ENCODE data around the gene GRID2.
"Not testable (repeated sequence)": the region's sequence is repeated elsewhere in the genome, so short reads cannot be mapped to it uniquely, and the experiment has no call there.

Gene GRID2

DNA sequence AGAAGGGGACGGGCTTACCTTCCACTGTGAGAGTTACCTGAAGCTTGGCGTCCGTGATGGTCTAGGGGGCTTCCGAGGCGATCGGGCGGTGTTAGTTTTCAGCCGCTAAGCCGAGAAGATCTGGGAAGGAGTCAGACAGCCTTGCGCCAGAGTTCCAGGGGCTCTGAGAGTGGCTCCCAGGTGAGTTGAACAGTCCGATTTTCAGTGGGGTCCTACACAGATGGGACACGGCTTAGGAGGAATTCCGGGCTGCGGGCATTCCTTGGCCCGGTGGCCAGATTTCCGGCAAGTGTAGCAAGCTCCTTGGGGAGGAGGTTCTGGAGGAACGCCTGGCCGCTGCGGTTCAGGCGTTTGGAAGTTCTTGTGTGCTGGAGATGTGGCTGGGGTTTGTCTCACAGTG lies 138.4 kb downstream of the GRID2 start:
- DNase-seq (ENCODE audit: low spot score), result not testable (repeated sequence)

DNA sequence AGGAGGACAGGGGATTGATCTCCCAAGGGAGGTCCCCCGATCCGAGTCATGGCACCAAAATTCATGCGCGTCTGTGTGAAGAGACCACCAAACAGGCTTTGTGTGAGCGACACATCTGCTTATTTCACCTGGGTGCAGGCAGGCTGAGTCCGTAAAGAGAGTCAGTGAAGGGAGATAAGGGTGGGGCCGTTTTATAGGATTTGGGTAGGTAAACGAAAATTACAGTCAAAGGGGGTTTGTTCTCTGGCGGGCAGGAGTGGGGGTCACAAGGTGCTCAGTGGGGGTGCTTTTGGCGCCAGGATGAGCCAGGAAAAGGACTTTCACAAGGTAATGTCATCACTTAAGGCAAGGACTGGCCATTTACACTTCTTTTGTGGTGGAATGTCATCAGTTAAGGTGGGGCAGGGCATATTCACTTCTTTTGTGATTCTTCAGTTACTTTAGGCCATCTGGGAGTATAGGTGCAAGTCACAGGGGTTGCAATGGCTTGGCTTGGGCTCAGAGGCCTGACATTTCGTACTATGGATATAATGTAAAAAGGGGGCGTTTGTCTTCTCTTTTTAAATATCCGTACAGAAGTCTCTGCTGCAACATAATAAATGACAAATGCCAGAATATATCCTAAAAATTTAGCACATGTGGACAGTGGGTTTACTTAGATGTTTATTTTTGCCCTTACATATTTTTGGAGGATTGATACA lies 140.5 kb downstream of the GRID2 start:
- DNase-seq (ENCODE audit: low spot score), result not testable (repeated sequence)

DNA sequence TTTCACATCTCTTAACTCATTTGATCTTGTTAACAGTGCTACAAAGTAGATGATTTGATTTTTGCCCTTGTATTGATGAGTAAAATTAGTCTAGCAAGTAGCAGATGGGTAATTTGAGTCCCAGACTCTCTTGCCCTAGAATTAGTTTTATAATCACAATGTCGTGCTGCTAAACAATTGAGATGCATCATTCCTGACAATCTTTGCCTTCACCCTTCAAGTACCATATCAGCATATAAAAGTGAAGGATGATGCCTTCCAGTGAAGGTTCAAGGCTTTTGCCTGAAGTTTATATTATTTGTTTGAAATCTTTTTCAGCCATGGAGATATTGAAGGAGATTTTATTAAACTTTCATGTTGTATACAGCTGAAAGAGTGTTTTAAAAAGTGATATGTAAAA lies 141.4 kb downstream of the GRID2 start:
- no peak for DNase-seq (ENCODE audit: low spot score)

DNA sequence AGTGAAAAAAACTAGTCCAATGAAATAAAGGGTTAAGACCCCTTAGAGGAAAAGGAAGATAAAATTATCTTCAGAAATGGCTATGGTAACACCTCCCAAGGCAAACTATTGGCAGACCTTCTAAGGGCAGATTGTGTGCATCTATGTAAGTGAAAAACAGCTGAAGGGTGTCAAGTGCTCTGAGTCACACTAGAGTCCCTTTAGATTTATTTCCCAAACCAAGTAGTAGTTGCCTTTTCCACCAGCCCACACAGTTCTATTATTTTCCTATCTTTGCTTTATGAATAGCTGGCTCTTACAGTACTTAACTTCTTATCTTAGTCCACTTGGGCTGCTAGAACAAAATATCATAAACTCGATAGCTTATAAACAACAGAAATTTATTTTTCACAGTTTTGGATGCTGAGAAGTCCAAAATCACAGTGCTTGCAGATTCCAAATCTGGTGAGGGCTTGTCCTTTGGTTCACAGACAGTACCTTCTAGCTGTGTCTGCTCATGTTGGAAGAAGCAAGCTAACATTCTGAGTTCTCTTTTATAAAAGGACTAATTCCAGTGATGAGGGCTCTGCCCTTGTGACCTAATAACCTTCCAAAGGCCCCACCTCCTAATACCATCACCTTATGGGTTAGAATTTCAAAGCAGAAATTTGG lies 143.6 kb downstream of the GRID2 start:
- no peak for DNase-seq (ENCODE audit: low spot score)

DNA sequence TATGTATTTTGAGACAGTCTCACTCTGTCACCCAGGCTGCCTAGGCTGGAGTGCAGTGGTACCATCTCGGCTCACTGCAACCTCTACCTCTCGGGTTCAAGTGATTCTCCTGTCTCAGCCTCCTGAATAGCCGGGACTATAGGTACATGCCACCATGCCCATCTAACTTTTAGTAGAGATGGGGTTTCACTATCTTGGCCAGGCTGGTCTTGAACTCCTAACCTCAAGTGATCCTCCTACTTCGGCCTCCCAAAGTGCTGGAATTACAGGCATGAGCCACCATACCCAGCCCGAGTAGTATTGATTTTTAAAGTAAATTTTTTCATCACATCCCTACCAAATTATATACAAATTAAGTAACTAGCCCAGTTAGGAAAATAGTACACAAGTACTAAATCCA lies 144.4 kb downstream of the GRID2 start:
- not testable (repeated sequence) for DNase-seq (ENCODE audit: low spot score)

DNA sequence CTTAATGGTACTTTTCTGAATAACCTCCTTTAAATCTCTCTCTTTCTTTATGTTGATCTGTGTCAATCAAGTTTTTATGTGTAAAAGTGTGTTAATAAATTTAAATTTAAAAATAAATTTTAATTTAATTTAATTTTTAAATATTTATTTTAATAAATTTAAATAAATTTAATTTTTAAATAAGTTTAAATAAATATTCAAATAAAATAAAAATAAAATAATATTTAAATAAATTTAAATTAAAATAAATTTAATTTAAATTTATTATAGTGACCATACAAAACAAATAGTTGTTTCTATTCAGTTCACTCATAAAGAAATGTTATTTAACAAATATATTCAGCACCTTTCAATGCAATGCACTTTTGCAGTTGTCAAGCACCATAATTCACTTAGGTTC lies 146.9 kb downstream of the GRID2 start:
- DNase-seq (ENCODE audit: low spot score), result no peak

DNA sequence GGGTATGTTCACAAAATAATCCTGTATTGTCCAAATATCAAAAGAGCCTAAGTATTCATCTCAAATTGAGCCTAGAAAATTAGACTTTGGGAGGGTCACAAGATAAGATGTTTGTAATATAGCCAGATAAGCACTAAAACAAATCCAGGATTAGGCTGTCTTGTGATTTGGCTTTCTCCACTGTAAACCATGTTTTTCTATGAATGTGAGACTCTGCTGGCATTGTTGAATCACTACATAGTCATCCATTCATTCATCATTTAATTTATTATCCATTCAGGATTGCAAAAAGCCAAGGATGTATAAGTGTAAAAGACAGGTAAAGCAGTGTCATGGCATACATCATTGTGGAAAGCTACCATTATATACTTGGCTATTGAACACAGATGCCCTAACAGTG lies 148.0 kb downstream of the GRID2 start:
- no peak for DNase-seq (ENCODE audit: low spot score)

DNA sequence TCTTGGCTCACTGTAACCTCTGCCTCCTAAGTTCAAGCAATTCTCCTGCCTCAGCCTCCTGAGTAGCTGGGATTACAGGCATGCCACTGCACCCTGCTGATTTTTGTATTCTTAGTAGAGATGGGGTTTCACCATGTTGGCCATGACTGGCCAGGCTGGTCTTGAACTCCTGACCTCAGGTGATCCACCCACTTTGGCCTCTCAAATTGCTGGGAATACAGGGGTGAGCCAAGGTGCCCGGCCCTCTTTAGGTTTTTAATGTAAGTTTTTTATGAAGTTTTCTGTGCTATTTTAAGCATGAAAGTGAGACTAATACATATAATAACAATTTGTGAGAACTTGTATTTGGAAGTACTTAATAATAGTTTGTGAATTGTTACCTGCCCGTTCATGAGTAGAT lies 148.6 kb downstream of the GRID2 start:
- not testable (repeated sequence) for DNase-seq (ENCODE audit: low spot score)

DNA sequence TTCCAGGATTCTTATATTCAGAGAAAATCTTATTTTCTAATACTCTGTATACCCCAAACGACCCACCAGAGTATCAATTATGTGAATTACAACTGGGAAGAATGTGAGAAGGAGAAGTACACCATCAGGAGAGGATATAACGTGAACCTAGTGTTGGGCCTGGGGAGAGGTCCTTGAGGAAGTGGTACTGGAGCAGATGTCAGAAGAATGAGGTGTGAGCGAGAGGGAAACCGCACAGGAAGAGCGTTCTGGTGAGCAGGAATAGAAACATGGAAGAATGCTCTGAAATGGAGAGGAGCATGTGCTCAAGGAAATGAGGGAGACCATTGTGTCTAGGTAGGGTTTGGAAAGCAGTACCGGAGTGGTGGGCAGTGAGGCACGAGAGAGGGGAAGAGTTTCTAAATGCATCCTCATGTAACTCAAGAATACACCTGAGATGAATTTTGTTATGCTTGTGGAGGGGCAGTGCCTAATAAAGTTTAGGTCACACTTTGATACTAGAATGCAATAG lies 151.6 kb downstream of the GRID2 start:
- no peak for DNase-seq (ENCODE audit: low spot score)

DNA sequence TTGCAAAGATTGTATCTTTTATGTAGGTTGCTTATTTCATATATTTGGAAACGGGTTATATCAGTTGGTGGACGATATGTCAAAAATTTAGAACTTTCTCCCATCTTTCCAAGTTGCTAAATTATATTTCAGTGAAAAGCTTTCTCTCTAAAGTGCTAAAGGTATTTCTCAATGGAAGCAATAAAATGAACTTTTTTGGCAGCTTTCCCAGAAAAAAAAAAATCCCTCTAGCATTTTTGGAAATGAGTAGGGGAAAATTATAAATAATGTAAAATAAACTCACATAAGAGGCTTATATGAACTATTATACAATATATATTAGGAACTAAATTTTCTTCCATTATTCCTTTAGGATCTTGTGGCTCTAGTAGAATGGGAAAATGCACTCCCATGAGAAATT lies 152.2 kb downstream of the GRID2 start:
- no peak for DNase-seq (ENCODE audit: low spot score)

DNA sequence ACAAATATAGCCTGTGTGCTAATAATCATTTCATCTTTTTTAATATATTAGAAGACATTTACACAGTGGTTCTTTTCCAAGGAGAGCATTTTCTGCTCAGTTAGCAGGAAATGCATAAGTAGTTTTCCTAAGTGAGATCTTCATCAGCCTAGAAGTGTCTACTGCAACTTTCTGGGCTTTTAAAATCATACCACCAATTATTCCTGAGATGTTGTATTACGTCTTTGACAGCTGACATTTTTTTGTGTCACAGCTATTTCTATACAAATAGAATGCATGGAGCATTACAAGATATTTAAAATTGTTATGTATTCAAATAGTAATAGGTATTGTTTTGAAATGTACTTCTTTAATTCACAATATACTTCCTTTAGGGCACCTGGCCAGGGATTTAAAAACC lies 158.0 kb downstream of the GRID2 start:
- no peak for DNase-seq (ENCODE audit: low spot score)

DNA sequence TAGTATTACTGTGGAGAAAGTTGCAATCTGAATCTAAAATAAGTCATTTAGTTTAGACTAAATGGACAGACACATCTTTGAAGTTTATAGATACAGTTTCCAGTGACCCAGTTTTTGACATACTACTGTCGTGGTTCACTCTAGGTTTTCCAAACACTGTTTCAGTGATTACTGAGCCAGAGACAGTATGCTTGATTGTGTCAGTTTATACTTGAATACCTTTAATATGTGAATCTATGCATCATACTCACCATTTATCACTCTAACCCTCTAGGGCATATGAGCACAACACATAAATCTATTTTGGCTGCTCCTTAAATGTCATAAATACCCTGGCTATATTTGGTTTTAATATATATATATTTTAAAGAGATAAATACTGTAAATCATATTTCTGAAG lies 173.5 kb downstream of the GRID2 start:
- DNase-seq (ENCODE audit: low spot score), result no peak

DNA sequence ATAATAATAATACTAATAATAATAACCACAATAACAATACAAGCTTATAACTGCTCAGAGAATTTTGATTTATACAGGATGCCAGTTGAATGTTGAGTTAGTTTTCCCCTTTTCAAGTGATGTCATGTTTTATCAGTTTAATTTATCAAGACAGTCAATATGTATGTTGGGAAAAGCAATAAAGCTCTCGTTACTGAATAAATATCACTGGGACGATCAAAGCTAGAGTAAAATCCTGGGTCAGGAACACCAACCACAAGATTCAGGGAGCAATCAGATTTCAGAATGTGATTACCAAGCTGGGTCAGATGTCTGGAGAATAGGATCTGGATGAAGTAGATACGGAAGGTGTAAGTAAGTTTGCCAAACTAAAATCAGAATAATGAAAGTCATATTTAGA lies 179.6 kb downstream of the GRID2 start:
- DNase-seq (ENCODE audit: low spot score), result no peak

DNA sequence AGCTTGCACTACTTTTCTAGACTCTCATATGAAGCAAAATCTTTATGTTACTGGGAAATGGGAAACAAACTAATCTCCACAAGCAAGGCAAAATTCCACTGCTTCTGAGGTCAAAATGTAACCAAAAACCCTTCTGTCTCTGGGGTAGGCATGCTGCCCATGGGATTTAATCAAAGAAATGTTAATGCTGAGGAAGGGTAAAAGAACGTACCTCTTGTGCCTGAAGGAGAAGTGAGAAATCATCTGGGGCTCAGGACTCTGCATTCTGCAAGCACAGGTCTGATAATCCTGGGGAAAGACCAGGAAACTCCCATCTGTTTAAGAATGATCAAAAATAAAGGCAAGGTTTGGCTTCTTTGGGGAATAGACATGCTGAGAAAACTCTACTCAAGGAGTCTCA lies 184.7 kb downstream of the GRID2 start:
- no peak for DNase-seq (ENCODE audit: low spot score)

DNA sequence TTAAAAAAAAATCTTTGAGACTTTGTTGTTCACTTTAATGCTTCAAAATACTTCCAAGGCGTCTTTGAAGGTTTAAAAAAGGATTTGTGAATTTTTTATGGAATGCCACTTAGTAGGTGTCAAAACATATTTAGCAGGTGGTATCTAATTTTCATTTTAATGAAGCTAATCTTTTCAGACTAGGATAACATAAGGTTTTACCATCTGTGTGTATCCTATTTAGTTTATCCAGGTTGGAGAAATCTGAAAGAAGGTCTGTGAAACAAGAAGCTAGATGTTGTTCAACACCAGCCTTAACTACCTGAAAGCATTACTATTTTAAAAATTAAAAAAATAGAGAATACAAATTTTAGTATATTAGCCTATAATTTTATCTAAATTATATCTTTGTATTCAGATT lies 193.4 kb downstream of the GRID2 start:
- no peak for DNase-seq (ENCODE audit: low spot score)

DNA sequence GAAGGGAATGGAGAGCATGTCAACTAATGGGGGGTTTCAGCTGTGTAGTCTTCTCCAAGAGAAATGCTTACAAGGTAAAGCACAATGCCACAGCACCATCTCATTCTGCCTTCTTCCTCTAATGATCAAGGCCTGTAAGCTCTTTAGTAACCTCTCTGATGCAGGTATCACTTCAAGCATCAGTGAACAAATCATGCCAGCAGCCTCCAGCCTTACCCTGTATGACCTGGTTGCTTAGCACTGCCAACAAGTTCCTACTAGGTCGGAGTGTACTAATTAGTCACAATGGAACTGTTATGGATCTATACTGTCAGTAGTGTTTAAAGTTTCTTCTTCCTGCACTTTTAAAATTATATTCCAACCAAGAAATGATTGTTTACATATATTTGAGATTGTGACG lies 197.7 kb downstream of the GRID2 start:
- no peak for DNase-seq (ENCODE audit: low spot score)

DNA sequence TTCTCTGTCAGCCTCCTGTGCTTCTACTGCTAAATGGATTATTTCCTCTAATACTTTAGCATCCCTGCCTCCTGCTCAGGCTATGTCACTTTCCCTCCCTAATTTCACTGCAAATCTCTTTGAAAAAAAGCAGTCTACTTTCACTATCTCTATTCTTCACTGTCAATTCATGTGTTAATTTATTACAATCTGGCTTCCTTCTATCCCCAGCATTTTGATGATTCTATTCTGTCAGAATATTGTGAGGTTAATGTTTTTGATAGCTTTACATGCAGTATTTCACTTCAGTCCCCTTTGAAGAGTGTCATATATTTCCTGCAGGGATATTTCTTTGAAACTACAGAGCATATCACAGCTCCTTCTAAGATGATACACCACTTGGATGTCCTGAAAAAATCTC lies 203.2 kb downstream of the GRID2 start:
- DNase-seq (ENCODE audit: low spot score), result no peak

DNA sequence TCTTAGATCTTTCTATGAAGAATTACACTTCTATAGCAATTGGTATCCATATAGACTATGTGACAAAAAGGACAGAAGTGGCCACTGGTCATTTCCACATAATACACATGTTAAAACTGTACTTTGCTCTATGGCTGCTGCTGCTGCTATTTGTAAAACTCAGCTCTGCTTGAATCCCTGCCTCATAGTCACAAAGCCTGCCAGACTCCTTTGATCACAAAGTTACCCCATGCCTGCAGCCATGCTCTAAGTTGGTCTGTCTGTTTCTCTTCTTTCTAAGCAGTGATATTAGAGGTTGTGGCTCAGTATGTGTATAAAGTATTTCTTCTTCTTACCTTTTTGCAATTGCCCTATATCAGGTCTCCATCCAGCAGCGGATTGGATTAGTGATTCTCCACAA lies 210.9 kb downstream of the GRID2 start:
- no peak for DNase-seq (ENCODE audit: low spot score)

DNA sequence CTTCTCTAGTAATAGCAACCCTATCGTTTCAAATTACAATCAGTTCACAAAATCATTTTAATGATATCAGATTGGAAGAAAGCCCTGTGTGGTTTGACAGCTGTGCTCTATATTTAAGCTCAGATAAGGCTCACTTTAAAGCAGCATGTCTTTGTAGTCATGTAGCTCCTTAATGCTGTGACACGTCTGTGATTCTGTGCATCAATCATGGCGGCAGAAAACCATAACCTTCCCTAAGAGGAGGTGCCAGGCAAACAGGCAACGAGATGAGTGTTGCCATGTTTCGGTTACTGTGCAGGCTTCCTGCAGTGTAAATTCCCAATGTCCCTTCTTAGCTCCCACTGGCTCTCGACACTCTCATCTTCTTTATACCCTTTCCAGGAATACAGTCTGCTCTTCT lies 212.7 kb downstream of the GRID2 start:
- no peak for DNase-seq (ENCODE audit: low spot score)

DNA sequence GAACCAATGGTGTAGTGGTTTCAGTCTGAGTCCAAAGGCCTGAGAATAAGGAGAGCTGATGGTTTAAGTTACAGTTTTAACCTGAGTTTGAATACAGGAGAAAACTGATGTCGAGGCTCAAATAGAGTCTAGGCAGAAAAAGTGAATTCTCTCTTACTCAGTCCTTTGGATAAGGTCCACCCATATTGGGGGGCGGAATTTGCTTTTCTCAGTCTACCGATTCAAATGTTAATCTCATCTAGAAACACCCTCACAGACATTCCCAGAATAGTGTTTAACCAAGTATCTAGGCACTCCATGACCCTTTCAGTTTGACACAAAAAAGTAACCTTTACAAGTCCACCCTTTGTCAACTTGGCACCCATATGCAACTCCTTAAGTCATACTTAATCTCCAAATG lies 216.0 kb downstream of the GRID2 start:
- no peak for DNase-seq (ENCODE audit: low spot score)

DNA sequence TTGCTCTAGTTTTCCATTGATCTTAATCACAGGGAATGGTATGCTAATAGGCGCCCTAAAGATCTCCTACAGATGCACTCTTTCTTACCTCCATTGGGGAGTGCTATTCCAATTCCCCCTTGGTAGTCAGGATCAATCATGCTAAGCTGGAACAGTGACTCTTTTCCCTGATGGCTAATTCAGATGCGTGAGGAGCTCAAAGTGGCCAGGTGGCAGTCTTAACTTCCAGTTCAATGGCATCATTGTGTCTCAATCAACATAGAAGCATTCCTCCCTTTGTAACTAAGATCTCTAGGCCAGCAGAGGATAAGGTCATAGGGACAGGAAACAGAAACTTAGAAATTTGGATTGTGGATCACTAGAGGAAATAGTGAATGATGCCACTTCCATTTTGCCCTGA lies 216.8 kb downstream of the GRID2 start:
- no peak for DNase-seq (ENCODE audit: low spot score)

DNA sequence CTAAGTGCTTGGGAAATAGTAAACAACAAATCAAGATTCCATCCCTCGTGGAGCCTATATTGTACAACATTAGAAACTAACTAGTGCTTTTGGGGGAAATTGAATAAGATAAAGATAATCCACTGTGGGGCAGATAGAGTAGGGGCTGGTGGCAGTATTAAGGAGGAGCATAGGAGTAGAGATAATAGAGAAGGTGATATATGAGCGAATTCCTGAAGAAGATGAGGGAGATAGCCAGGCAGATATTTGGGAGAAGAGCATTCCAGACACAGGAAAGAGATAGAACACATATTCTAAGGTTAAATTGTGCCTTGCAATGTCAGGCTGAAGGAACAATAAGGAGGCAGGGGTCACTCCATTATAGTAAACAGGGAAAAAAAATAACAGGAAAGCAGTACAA lies 218.2 kb downstream of the GRID2 start:
- no peak for DNase-seq (ENCODE audit: low spot score)

DNA sequence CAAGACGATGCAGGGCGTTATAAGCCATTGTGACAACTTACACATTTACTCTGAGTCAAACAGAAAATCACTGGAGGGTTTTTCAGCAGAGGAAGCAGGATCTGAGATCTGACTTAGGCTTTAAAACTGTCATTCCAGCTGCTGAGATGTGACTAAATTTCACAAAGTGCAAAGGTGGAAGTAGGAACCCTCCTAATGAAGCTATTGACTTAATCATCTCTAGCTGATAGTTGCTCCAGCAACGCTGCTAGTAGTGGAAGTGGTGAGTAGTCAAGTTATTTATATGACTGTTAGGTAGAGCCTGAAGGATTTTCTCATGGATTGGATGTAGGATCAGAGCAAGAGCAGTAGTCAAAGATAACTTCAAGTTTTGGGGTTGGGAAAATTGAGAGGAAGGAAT lies 218.6 kb downstream of the GRID2 start:
- no peak for DNase-seq (ENCODE audit: low spot score)

DNA sequence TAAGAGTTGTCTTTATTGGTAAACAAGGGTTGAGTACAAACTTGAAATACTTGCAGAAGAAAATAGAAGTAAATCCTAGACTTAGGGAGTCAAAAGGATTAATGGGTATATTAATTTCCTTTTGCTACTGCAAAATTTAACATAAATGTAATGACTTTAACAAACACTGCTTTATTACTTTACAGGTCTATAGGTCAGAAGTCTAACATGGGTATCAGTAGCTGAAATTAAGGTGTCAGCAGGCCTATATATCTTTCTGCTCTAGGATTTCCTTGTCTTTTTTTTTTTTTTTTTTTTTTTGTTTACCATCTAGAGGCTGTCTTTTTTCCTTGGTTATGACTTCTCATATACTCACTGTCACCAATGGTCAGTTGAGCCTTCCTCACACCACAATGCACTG lies 220.4 kb downstream of the GRID2 start:
- DNase-seq (ENCODE audit: low spot score), result no peak
